ENCODE data around the gene PRRG3. TPM values are rescaled to one million over a fixed set of nuclear protein-coding genes. Genes with fewer than 3 reads are reported as not detected.

The PRRG3 gene
- total and polyA plus RNA-seq, 4 experiments from 2014 or later = not detected

- Mint-ChIP-seq H3K36me3 (no peaks in the 10 kb centered on the region), H3K4me1 (no peaks in the 10 kb centered on the region), H3K27me3 (peaks cover 0 to 1% of the 10 kb centered on the region in 2 donors), H3K27ac (no peak overlapping the region), H3K4me3 (no peak overlapping the region), H3K9me3 (no peaks in the 10 kb centered on the region)
- H3K9me3 ChIP-seq (ENCODE audit: control insufficient read depth in 1 of 2, low read length in 2 of 2) = no peaks in the 10 kb centered on the region
- CTCF ChIA-PET (ENCODE audit: partially characterized antibody) = no interaction called here
- no peaks in the 10 kb centered on the region for H3K4me1 ChIP-seq (ENCODE audit: insufficient read depth, low read length)
- POLR2A ChIA-PET (ENCODE audit: partially characterized antibody) = no interaction called here
- no peak overlapping the region for H3K27ac ChIP-seq (ENCODE audit: low read depth, low read length)
- no peaks in the 10 kb centered on the region for H3K36me3 ChIP-seq (ENCODE audit: insufficient read depth, low read length)
- H3K4me3 ChIP-seq (ENCODE audit: low read length in 2 of 2) = no peak overlapping the region
- intact Hi-C loops (cut with micrococcal nuclease) = no loop called here
- no peak for DNase-seq
- H3K27me3 ChIP-seq (ENCODE audit: insufficient read depth, low read length) = no peaks in the 10 kb centered on the region
Observed at GRCh38 chrX:151723156-151723760, 28.0 kb downstream of the PRRG3 start.

- ChIA-PET POLR2A (ENCODE audit: partially characterized antibody) (no interaction called here), CTCF (ENCODE audit: partially characterized antibody) (no interaction called here)
- intact Hi-C loops (cut with micrococcal nuclease) = no loop called here
- Mint-ChIP-seq H3K4me3 (no peak overlapping the region), H3K27me3 (peaks cover 0 to 4% of the 10 kb centered on the region in 2 donors), H3K27ac (no peak overlapping the region), H3K9me3 (no peaks in the 10 kb centered on the region), H3K36me3 (no peaks in the 10 kb centered on the region), H3K4me1 (no peaks in the 10 kb centered on the region)
- H3K4me1 ChIP-seq (ENCODE audit: insufficient read depth, low read length) = no peaks in the 10 kb centered on the region
- no peaks in the 10 kb centered on the region for H3K27me3 ChIP-seq (ENCODE audit: insufficient read depth, low read length)
- H3K36me3 ChIP-seq (ENCODE audit: insufficient read depth, low read length) = no peaks in the 10 kb centered on the region
- no peak overlapping the region for H3K4me3 ChIP-seq (ENCODE audit: low read length in 2 of 2)
- no peak for DNase-seq
- H3K9me3 ChIP-seq (ENCODE audit: control insufficient read depth in 1 of 2, low read length in 2 of 2) = no peaks in the 10 kb centered on the region
- H3K27ac ChIP-seq (ENCODE audit: low read depth, low read length) = no peak overlapping the region
Observed at GRCh38 chrX:151724563-151725337, 29.5 kb downstream of the PRRG3 start.

- H3K4me3 ChIP-seq (ENCODE audit: low read length in 2 of 2) = no peak overlapping the region
Observed at GRCh38 chrX:151725338-151725614, 30.0 kb downstream of the PRRG3 start.

GRCh38 chrX:151726751-151727150 is 31.5 kb downstream of the PRRG3 start:
- ChIA-PET POLR2A (ENCODE audit: partially characterized antibody) (no interaction called here), CTCF (ENCODE audit: partially characterized antibody) (no interaction called here)
- H3K9me3 Mint-ChIP-seq = no peaks in the 10 kb centered on the region

More at GRCh38 chrX:151725338-151725614, 30.0 kb downstream of the PRRG3 start:
- ChIA-PET CTCF (ENCODE audit: partially characterized antibody) (no interaction called here), POLR2A (ENCODE audit: partially characterized antibody) (no interaction called here)
- Histone ChIP-seq H3K27me3 (ENCODE audit: insufficient read depth, low read length) (no peaks in the 10 kb centered on the region), H3K4me1 (ENCODE audit: insufficient read depth, low read length) (no peaks in the 10 kb centered on the region), H3K36me3 (ENCODE audit: insufficient read depth, low read length) (no peaks in the 10 kb centered on the region), H3K9me3 (ENCODE audit: control insufficient read depth in 1 of 2, low read length in 2 of 2) (no peaks in the 10 kb centered on the region), H3K27ac (ENCODE audit: low read depth, low read length) (no peak overlapping the region)
- H3K27me3 Mint-ChIP-seq = peaks cover 0 to 4% of the 10 kb centered on the region in 2 donors
- no peaks in the 10 kb centered on the region for H3K9me3 Mint-ChIP-seq
- no peaks in the 10 kb centered on the region for H3K4me1 Mint-ChIP-seq
- intact Hi-C loops (cut with micrococcal nuclease) = no loop called here
- no peak for DNase-seq
- no peak overlapping the region for H3K27ac Mint-ChIP-seq
- H3K36me3 Mint-ChIP-seq = no peaks in the 10 kb centered on the region
- no peak overlapping the region for H3K4me3 Mint-ChIP-seq

GRCh38 chrX:151727346-151727745 is 32.1 kb downstream of the PRRG3 start:
- no peaks in the 10 kb centered on the region for H3K4me1 ChIP-seq (ENCODE audit: insufficient read depth, low read length)
- Mint-ChIP-seq H3K27me3 (peaks cover 0 to 4% of the 10 kb centered on the region in 2 donors), H3K4me1 (no peaks in the 10 kb centered on the region)

More at GRCh38 chrX:151726751-151727150, 31.5 kb downstream of the PRRG3 start:
- no peaks in the 10 kb centered on the region for H3K27me3 ChIP-seq (ENCODE audit: insufficient read depth, low read length)
- Mint-ChIP-seq H3K36me3 (no peaks in the 10 kb centered on the region), H3K4me3 (no peak overlapping the region), H3K27me3 (peaks cover 0 to 4% of the 10 kb centered on the region in 2 donors), H3K27ac (no peak overlapping the region), H3K4me1 (no peaks in the 10 kb centered on the region)
- H3K4me3 ChIP-seq (ENCODE audit: low read length in 2 of 2) = no peak overlapping the region
- no peak overlapping the region for H3K27ac ChIP-seq (ENCODE audit: low read depth, low read length)
- no peaks in the 10 kb centered on the region for H3K36me3 ChIP-seq (ENCODE audit: insufficient read depth, low read length)
- intact Hi-C loops (cut with micrococcal nuclease) = no loop called here
- no peaks in the 10 kb centered on the region for H3K4me1 ChIP-seq (ENCODE audit: insufficient read depth, low read length)
- H3K9me3 ChIP-seq (ENCODE audit: control insufficient read depth in 1 of 2, low read length in 2 of 2) = no peaks in the 10 kb centered on the region
- DNase-seq = no peak

DNA sequence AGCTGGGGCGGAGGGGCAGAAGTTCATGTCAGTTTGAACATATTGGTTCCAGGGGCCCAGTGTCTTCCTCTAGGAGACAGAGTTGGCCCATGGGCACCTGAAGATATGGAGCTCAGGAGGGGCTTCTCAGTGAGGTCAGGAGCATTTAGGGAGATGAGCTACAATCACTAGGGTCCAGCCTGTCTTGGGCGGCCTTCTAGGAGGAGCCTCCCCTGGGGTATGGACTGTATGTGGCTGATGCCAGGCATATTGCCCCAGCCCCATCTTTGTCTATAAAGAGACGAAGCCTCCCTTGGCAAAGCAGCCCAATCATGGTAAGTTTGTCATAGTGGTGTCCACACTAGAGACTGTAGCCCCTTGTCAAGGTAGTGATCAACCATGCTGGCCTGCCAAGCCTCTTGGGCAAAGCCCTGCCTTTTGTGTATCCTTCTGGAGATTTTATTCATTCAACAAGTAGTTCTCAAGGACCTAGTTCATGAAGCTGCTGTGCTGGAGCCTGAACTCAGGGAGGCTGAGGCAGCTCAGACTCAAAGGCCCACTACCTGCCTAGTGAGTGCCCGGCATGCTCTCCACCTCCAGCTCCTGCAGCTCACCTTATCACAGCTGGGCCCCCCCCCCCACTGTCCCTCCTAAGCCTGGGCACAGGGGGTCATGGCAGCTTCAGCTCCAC is 33.9 kb downstream of the PRRG3 start:
- DNase-seq = no peak
- ChIA-PET CTCF (ENCODE audit: partially characterized antibody) (no interaction called here), POLR2A (ENCODE audit: partially characterized antibody) (no interaction called here)
- Histone ChIP-seq H3K36me3 (ENCODE audit: insufficient read depth, low read length) (no peaks in the 10 kb centered on the region), H3K27me3 (ENCODE audit: insufficient read depth, low read length) (no peaks in the 10 kb centered on the region), H3K4me3 (ENCODE audit: low read length in 2 of 2) (no peak overlapping the region), H3K9me3 (ENCODE audit: control insufficient read depth in 1 of 2, low read length in 2 of 2) (no peaks in the 10 kb centered on the region), H3K4me1 (ENCODE audit: insufficient read depth, low read length) (no peaks in the 10 kb centered on the region), H3K27ac (ENCODE audit: low read depth, low read length) (no peak overlapping the region)
- intact Hi-C loops (cut with micrococcal nuclease) = no loop called here
- Mint-ChIP-seq H3K27ac (no peak overlapping the region), H3K4me1 (no peaks in the 10 kb centered on the region), H3K9me3 (no peaks in the 10 kb centered on the region), H3K36me3 (no peaks in the 10 kb centered on the region), H3K4me3 (no peak overlapping the region), H3K27me3 (peaks cover 2 to 4% of the 10 kb centered on the region in 2 donors)

More at GRCh38 chrX:151727346-151727745, 32.1 kb downstream of the PRRG3 start:
- Mint-ChIP-seq H3K36me3 (no peaks in the 10 kb centered on the region), H3K27ac (peak overlapping the region in 1 of 7 donors; percentile 30), H3K4me3 (no peak overlapping the region), H3K9me3 (no peaks in the 10 kb centered on the region)
- intact Hi-C loops (cut with micrococcal nuclease) = no loop called here
- Histone ChIP-seq H3K9me3 (ENCODE audit: control insufficient read depth in 1 of 2, low read length in 2 of 2) (no peaks in the 10 kb centered on the region), H3K36me3 (ENCODE audit: insufficient read depth, low read length) (no peaks in the 10 kb centered on the region), H3K27ac (ENCODE audit: low read depth, low read length) (no peak overlapping the region), H3K4me3 (ENCODE audit: low read length in 2 of 2) (no peak overlapping the region), H3K27me3 (ENCODE audit: insufficient read depth, low read length) (no peaks in the 10 kb centered on the region)
- POLR2A ChIA-PET (ENCODE audit: partially characterized antibody) = no interaction called here
- CTCF ChIA-PET (ENCODE audit: partially characterized antibody) = no interaction called here
- no peak for DNase-seq

DNA sequence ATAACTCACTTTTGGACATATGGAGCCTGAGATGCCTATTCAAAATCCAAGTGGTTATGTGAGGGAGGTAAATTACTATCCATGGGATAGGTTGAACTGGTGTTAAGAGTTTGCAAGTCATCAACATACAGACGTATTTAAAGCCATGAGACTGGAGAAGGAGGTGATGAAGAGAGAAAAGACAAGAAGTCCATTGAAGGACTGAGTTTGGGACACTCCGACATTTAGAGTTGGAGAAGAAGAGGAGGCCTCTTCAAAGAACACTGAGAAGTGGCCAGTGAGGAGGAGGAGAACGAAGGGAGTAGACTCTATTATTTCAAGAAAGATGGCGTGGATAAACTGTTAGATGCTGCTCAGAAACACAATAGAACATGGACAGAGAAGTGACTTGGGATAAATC is 39.2 kb downstream of the PRRG3 start, which contains the start of gene CNGA2:
TSS of gene CNGA2 (plus strand) at position 301 of the 400 bp plus-strand sequence. CDS start 3,738 bp downstream, outside the sequence.
- Mint-ChIP-seq H3K27ac (no peak within 1 kb of the TSS), H3K36me3 (no peaks in the 10 kb centered on the region), H3K4me1 (no peaks in the 10 kb centered on the region), H3K9me3 (peaks cover 0 to 2% (median 0%) of the 10 kb centered on the region in 8 donors), H3K4me3 (no peak within 1 kb of the TSS), H3K27me3 (peaks cover 5 to 11% of the 10 kb centered on the region in 2 donors)
- Histone ChIP-seq H3K36me3 (ENCODE audit: insufficient read depth, low read length) (no peaks in the 10 kb centered on the region), H3K4me3 (ENCODE audit: low read length in 2 of 2) (no peak within 1 kb of the TSS), H3K4me1 (ENCODE audit: insufficient read depth, low read length) (no peaks in the 10 kb centered on the region), H3K27ac (ENCODE audit: low read depth, low read length) (no peak within 1 kb of the TSS), H3K27me3 (ENCODE audit: insufficient read depth, low read length) (no peaks in the 10 kb centered on the region), H3K9me3 (ENCODE audit: control insufficient read depth in 1 of 2, low read length in 2 of 2) (no peaks in the 10 kb centered on the region)
- ChIA-PET CTCF (ENCODE audit: partially characterized antibody) (no interaction called here), POLR2A (ENCODE audit: partially characterized antibody) (no interaction called here)
- DNase-seq = no peak
- intact Hi-C loops (cut with micrococcal nuclease) = no loop called here
